Neural cell (in vitro differentiated cells): ENCODE data around the gene LRPPRC. TPM values are rescaled to one million over a fixed set of nuclear protein-coding genes. Genes with fewer than 3 reads are reported as not detected.

Experiments used
- H2AFZ ChIP-seq: fragments of 200-600, 300-800 bp; sonication (generic), shearing (Covaris generic); 2 replicates; pipeline ENCODE4 v1.6.0; 2014; ENCODE audit warnings: low read depth, mild to moderate bottlenecking, antibody characterized with exemption, low read length, moderate library complexity
- H3F3A ChIP-seq: fragments of 200-600 bp; shearing (Covaris generic); 2 replicates; pipeline ENCODE4 v1.6.1; 2016; ENCODE audit warnings: mild to moderate bottlenecking, moderate library complexity, mixed read lengths, antibody characterized with exemption, low read length; ENCODE audit not compliant: insufficient read depth, poor library complexity, severe bottlenecking
- H3K27ac ChIP-seq: fragments of 200-600, 300-800 bp; sonication (generic), shearing (Covaris generic); 2 replicates; pipeline ENCODE4 v1.5.1; 2014; ENCODE audit warnings: mild to moderate bottlenecking, low read length, moderate library complexity
- H3K27me3 ChIP-seq: fragments of 300-800, 200-600 bp; sonication (generic), shearing (Covaris generic); 2 replicates; pipeline ENCODE4 v1.6.0; 2014; ENCODE audit warnings: mild to moderate bottlenecking, low read depth, low read length, moderate library complexity; ENCODE audit not compliant: insufficient read depth
- H3K36me3 ChIP-seq: fragments of 300-800, 200-600 bp; sonication (generic), shearing (Covaris generic); 2 replicates; pipeline ENCODE4 v1.5.1; 2014; ENCODE audit warnings: mild to moderate bottlenecking, antibody characterized with exemption, low read length, moderate library complexity; ENCODE audit not compliant: insufficient read depth
- H3K4me2 ChIP-seq: fragments of 300-800, 200-600 bp; sonication (generic), shearing (Covaris generic); 2 replicates; pipeline ENCODE4 v1.6.0; 2014; ENCODE audit warnings: mild to moderate bottlenecking, low read length
- H3K4me3 ChIP-seq: fragments of 300-800, 200-600 bp; sonication (generic), shearing (Covaris generic); 2 replicates; pipeline ENCODE4 v1.5.1; 2014; ENCODE audit warnings: mild to moderate bottlenecking, low read length, moderate library complexity
- H3K79me2 ChIP-seq: fragments of 200-600 bp; shearing (Covaris generic); replicated peaks from 2 replicates; pipeline ENCODE4 v1.6.0; 2014; ENCODE audit warnings: mild to moderate bottlenecking, low read length, moderate library complexity; ENCODE audit not compliant: insufficient read depth
- H3K9ac ChIP-seq: fragments of 300-800, 200-600 bp; sonication (generic), shearing (Covaris generic); 2 replicates; pipeline ENCODE4 v1.6.1; 2016; ENCODE audit warnings: mild to moderate bottlenecking, low read length, mixed read lengths
- H3K9me2 ChIP-seq: fragments of 200-600 bp; shearing (Covaris generic); 2 replicates; pipeline ENCODE4 v1.6.1; 2016; ENCODE audit warnings: mild to moderate bottlenecking, low read length, mixed read lengths; ENCODE audit not compliant: insufficient read depth
- H3K9me3 ChIP-seq: fragments of 200-600, 300-800 bp; sonication (generic), shearing (Covaris generic); 2 replicates; pipeline ENCODE4 v1.6.1; 2016; ENCODE audit warnings: mild to moderate bottlenecking, mixed run types, low read length, moderate library complexity, mixed read lengths
- H4K20me1 ChIP-seq: fragments of 200-600 bp; shearing (Covaris generic); 2 replicates; pipeline ENCODE4 v1.6.1; 2016; ENCODE audit warnings: mild to moderate bottlenecking, mixed run types; ENCODE audit not compliant: insufficient read depth
- CTCF ChIP-seq: fragments of 450-650 bp; IDR thresholded peaks from 2 replicates; pipeline ENCODE4 v1.5.1; 2014; ENCODE audit warnings: antibody characterized with exemption, mild to moderate bottlenecking, moderate library complexity; ENCODE audit not compliant: poor library complexity, severe bottlenecking
- EP300 ChIP-seq: fragments of 450-650 bp; conservative IDR thresholded peaks from 2 replicates; pipeline ENCODE4 v1.6.1; 2014; ENCODE audit warnings: antibody characterized with exemption, mild to moderate bottlenecking, moderate library complexity; ENCODE audit not compliant: poor library complexity, severe bottlenecking
- EZH2 ChIP-seq: fragments of 200-600, 300-800 bp; shearing (Covaris generic), sonication (generic); IDR thresholded peaks from 2 replicates; pipeline ENCODE4 v1.6.1; 2014; ENCODE audit warnings: antibody characterized with exemption, low read length, borderline replicate concordance, mild to moderate bottlenecking; ENCODE audit not compliant: insufficient read depth, poor library complexity, severe bottlenecking
- MXI1 ChIP-seq: fragments of 450-650 bp; conservative IDR thresholded peaks from 2 replicates; pipeline ENCODE4 v1.6.1; 2014; ENCODE audit warnings: antibody characterized with exemption, mild to moderate bottlenecking; ENCODE audit not compliant: poor library complexity, severe bottlenecking
- POLR2AphosphoS5 ChIP-seq: IDR thresholded peaks from 2 replicates; pipeline ENCODE4 v1.6.1; 2012
- RAD21 ChIP-seq: fragments of 450-650 bp; conservative IDR thresholded peaks from 2 replicates; pipeline ENCODE4 v1.6.1; 2014; ENCODE audit warnings: antibody characterized with exemption, mild to moderate bottlenecking, moderate library complexity
- REST ChIP-seq: IDR thresholded peaks from 2 replicates; pipeline ENCODE4 v1.6.1; 2012; ENCODE audit warnings: borderline replicate concordance
- SMC3 ChIP-seq: fragments of 450-650 bp; conservative IDR thresholded peaks from 2 replicates; pipeline ENCODE4 v1.6.1; 2014; ENCODE audit warnings: antibody characterized with exemption, mild to moderate bottlenecking, moderate library complexity; ENCODE audit not compliant: poor library complexity
- TAF1 ChIP-seq: IDR thresholded peaks from 2 replicates; pipeline ENCODE4 v1.6.1; 2012; ENCODE audit warnings: low read depth
- polyA plus RNA-seq: library from polyadenylated mRNA; depleted of rRNA; stranded (reverse); fragments of >200 nt; gene quantifications from 2 replicates; pipeline ENCODE4 v1.2.3, GENCODE V29; 2014

Gene LRPPRC
- polyA plus RNA-seq, 1 donor from 2014 or later: 63.1 TPM

GRCh38 chr2:43986600-43986999 is 9.2 kb downstream of the LRPPRC start:
- no peak overlapping the region for H2AFZ ChIP-seq
- no peaks in the 10 kb centered on the region for H3K9me2 ChIP-seq
- no peaks in the 10 kb centered on the region for H3F3A ChIP-seq
- H3K9me3 ChIP-seq: no peaks in the 10 kb centered on the region
- H3K79me2 ChIP-seq: peaks cover 48% of the 10 kb centered on the region
- no peak overlapping the region for H3K9ac ChIP-seq
- no peaks in the 10 kb centered on the region for H3K36me3 ChIP-seq
- H3K27ac ChIP-seq: no peak overlapping the region
- TF ChIP-seq SMC3: no peak
- TF ChIP-seq EZH2: no peak
- TF ChIP-seq RAD21: no peak
- H3K27me3 ChIP-seq: no peaks in the 10 kb centered on the region
- no peak overlapping the region for H3K4me2 ChIP-seq
- no peak overlapping the region for H3K4me3 ChIP-seq
- H4K20me1 ChIP-seq: no peaks in the 10 kb centered on the region

- H3K4me3 ChIP-seq: no peak overlapping the region
- no peaks in the 10 kb centered on the region for H3K36me3 ChIP-seq
- no peak overlapping the region for H2AFZ ChIP-seq
- no peaks in the 10 kb centered on the region for H3K27me3 ChIP-seq
- no peak overlapping the region for H3K9ac ChIP-seq
- no peaks in the 10 kb centered on the region for H3K9me3 ChIP-seq
- H3K9me2 ChIP-seq: no peaks in the 10 kb centered on the region
- no peak overlapping the region for H3K4me2 ChIP-seq
- H3F3A ChIP-seq: no peaks in the 10 kb centered on the region
- TF ChIP-seq MXI1 (no peak), CTCF (no peak), RAD21 (no peak), EP300 (no peak), REST (no peak), EZH2 (no peak), TAF1 (no peak), SMC3 (no peak)
- H3K27ac ChIP-seq: no peak overlapping the region
- no peaks in the 10 kb centered on the region for H4K20me1 ChIP-seq
- H3K79me2 ChIP-seq: peaks cover 38% of the 10 kb centered on the region
Measured at GRCh38 chr2:43985359-43985758, 10.4 kb downstream of the LRPPRC start.

- TF ChIP-seq CTCF: no peak
- TF ChIP-seq POLR2AphosphoS5: no peak
- TF ChIP-seq TAF1: no peak
- no peak for TF ChIP-seq EP300
- no peak for TF ChIP-seq REST
- TF ChIP-seq EZH2: no peak
- no peak for TF ChIP-seq RAD21
- no peak for TF ChIP-seq MXI1
- no peak for TF ChIP-seq SMC3
- Histone ChIP-seq H2AFZ (no peak overlapping the region), H3K79me2 (peaks cover 35% of the 10 kb centered on the region), H4K20me1 (no peaks in the 10 kb centered on the region), H3K27ac (no peak overlapping the region), H3F3A (no peaks in the 10 kb centered on the region), H3K27me3 (no peaks in the 10 kb centered on the region), H3K9ac (no peak overlapping the region), H3K9me2 (no peaks in the 10 kb centered on the region), H3K4me3 (no peak overlapping the region), H3K9me3 (no peaks in the 10 kb centered on the region), H3K36me3 (no peaks in the 10 kb centered on the region), H3K4me2 (no peak overlapping the region)
Measured at GRCh38 chr2:43984533-43984932, 11.3 kb downstream of the LRPPRC start.
